ENCODE data around the gene XYLT1. TPM values are rescaled to one million over a fixed set of nuclear protein-coding genes. Genes with fewer than 3 reads are reported as not detected.

Gene XYLT1
- total and polyA plus RNA-seq, 9 of the 15 experiments (the other 6 are each of a cell fraction or from before 2014, with no cell fraction given): 0.03 to 0.09 (median 0.08) TPM; not detected in 6

GRCh38 chr16:17082095-17082882, 388.5 kb downstream of the XYLT1 start (continued):
- TF ChIP-seq NR2C1 (IDR thresholded peaks at IDR 0.05): no peak
- TF ChIP-seq NR2C1 (tag; IDR thresholded peaks at IDR 0.05): peak; percentile 93
- no peak for TF ChIP-seq ARNT (IDR thresholded peaks at IDR 0.05)
- TF ChIP-seq SMAD4 (CRISPR knock-in tag; conservative IDR thresholded peaks at IDR 0.05): peak; percentile 95
- TF ChIP-seq PTRF (tag; IDR thresholded peaks at IDR 0.05): peak; percentile 96
- no peak for TF ChIP-seq SUPT5H (IDR thresholded peaks at IDR 0.05)
- TF ChIP-seq HINFP (tag; conservative IDR thresholded peaks at IDR 0.05; ENCODE audit: low read depth): peak; percentile 90
- TF ChIP-seq MCM5 (IDR thresholded peaks at IDR 0.05; ENCODE audit: low read depth): no peak
- peak; percentile 60 for TF ChIP-seq ZNF324 (CRISPR knock-in tag; IDR thresholded peaks at IDR 0.05)
- TF ChIP-seq CBFA2T2 (conservative IDR thresholded peaks at IDR 0.05): no peak
- TF ChIP-seq, protein P1, sequence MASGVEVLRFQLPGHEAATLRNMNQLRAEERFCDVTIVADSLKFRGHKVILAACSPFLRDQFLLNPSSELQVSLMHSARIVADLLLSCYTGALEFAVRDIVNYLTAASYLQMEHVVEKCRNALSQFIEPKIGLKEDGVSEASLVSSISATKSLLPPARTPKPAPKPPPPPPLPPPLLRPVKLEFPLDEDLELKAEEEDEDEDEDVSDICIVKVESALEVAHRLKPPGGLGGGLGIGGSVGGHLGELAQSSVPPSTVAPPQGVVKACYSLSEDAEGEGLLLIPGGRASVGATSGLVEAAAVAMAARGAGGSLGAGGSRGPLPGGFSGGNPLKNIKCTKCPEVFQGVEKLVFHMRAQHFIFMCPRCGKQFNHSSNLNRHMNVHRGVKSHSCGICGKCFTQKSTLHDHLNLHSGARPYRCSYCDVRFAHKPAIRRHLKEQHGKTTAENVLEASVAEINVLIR (CRISPR knock-in tag; IDR thresholded peaks at IDR 0.05): peak; percentile 78
- TF ChIP-seq YBX1 (IDR thresholded peaks at IDR 0.05): no peak
- TF ChIP-seq FOXJ3 (CRISPR knock-in tag; IDR thresholded peaks at IDR 0.05): no peak
- TF ChIP-seq ZNF184 (CRISPR knock-in tag; IDR thresholded peaks at IDR 0.05): no peak
- TF ChIP-seq ARID1B (IDR thresholded peaks at IDR 0.05): peak; percentile 41; the same call in 1 of the 2 replicates
- no peak for TF ChIP-seq JUND (IDR thresholded peaks at IDR 0.05; ENCODE audit: borderline replicate concordance, low read depth, low read length)
- peak; percentile 70; the same call in 2 of the 3 replicates for TF ChIP-seq JUND (tag; IDR thresholded peaks at IDR 0.05; ENCODE audit: borderline replicate concordance, low read depth, low read length)
- no peak for TF ChIP-seq TSC22D4 (tag; IDR thresholded peaks at IDR 0.05)
- TF ChIP-seq GMEB1 (CRISPR knock-in tag; IDR thresholded peaks at IDR 0.05): peak; percentile 62; the same call in 1 of the 2 replicates
- peak; percentile 52; the same call in 1 of the 2 replicates for TF ChIP-seq ID3 (CRISPR knock-in tag; IDR thresholded peaks at IDR 0.05)
- TF ChIP-seq ID3 (tag; IDR thresholded peaks at IDR 0.05): no peak
- no peak for TF ChIP-seq SRSF3 (IDR thresholded peaks at IDR 0.05; ENCODE audit: insufficient read depth, low read length)
- TF ChIP-seq E2F3 (CRISPR knock-in tag; IDR thresholded peaks at IDR 0.05): peak; percentile 89
- peak; percentile 72 for TF ChIP-seq ETV1 (tag; conservative IDR thresholded peaks at IDR 0.05; ENCODE audit: low read depth)
- no peak for TF ChIP-seq PRPF4 (IDR thresholded peaks at IDR 0.05; ENCODE audit: insufficient read depth, low read depth, low read length, poor library complexity, severe bottlenecking)
- TF ChIP-seq MEF2D (tag; conservative IDR thresholded peaks at IDR 0.05; ENCODE audit: low read depth): peak; percentile 95

Measured in K562 (cell line).